Ishikawa (cell line): ENCODE results near the gene ARID1B.

Experiments used
- CEBPB ChIP-seq: IDR thresholded peaks from 2 replicates; pipeline ENCODE4 v1.6.1; 2012
- CREB1 ChIP-seq: IDR thresholded peaks from 2 replicates; pipeline ENCODE4 v1.6.1; 2012; ENCODE audit warnings: low read depth
- EGR1 ChIP-seq: IDR thresholded peaks from 2 replicates; pipeline ENCODE4 v1.6.1; 2012
- EP300 ChIP-seq: IDR thresholded peaks from 2 replicates; pipeline ENCODE4 v1.6.1; 2012; ENCODE audit warnings: borderline replicate concordance
- FOXM1 ChIP-seq: IDR thresholded peaks from 2 replicates; pipeline ENCODE4 v1.6.1; 2012; ENCODE audit warnings: low read depth, borderline replicate concordance
- MAX ChIP-seq: IDR thresholded peaks from 2 replicates; pipeline ENCODE4 v1.6.1; 2012
- NFIC ChIP-seq: IDR thresholded peaks from 2 replicates; pipeline ENCODE4 v1.6.1; 2012
- RAD21 ChIP-seq: IDR thresholded peaks from 2 replicates; pipeline ENCODE4 v1.6.1; 2012; ENCODE audit warnings: low read depth
- REST ChIP-seq: IDR thresholded peaks from 2 replicates; pipeline ENCODE4 v1.6.1; 2012; ENCODE audit warnings: low read depth, mild to moderate bottlenecking
- TAF1 ChIP-seq: IDR thresholded peaks from 2 replicates; pipeline ENCODE4 v1.6.1; 2012; ENCODE audit warnings: low read depth, mild to moderate bottlenecking
- TCF12 ChIP-seq: IDR thresholded peaks from 2 replicates; pipeline ENCODE4 v1.6.1; 2012; ENCODE audit warnings: low read depth
- TEAD4 ChIP-seq: IDR thresholded peaks from 2 replicates; pipeline ENCODE4 v1.6.1; 2012
- USF1 ChIP-seq: IDR thresholded peaks from 2 replicates; pipeline ENCODE4 v1.6.1; 2012
- YY1 ChIP-seq: IDR thresholded peaks from 2 replicates; pipeline ENCODE4 v1.6.1; 2012; ENCODE audit warnings: low read depth
- ZBTB7A ChIP-seq: IDR thresholded peaks from 2 replicates; pipeline ENCODE4 v1.6.1; 2012; ENCODE audit warnings: low read depth

The ARID1B gene

GRCh38 chr6:156944412-156944811 lies 167.2 kb downstream of the ARID1B start:
- TF ChIP-seq RAD21 (no peak), TAF1 (no peak), TEAD4 (no peak), CREB1 (no peak), YY1 (no peak), REST (no peak), EGR1 (no peak), MAX (no peak), EP300 (no peak), FOXM1 (no peak), CEBPB (no peak), NFIC (no peak), TCF12 (no peak), USF1 (no peak), ZBTB7A (no peak)

- TF ChIP-seq EP300 = no peak
- TF ChIP-seq RAD21 = no peak
- TF ChIP-seq EGR1 = no peak
- no peak for TF ChIP-seq FOXM1
- no peak for TF ChIP-seq MAX
- TF ChIP-seq TEAD4 = no peak
- no peak for TF ChIP-seq USF1
- TF ChIP-seq REST = no peak
- TF ChIP-seq TAF1 = no peak
- TF ChIP-seq CREB1 = no peak
- no peak for TF ChIP-seq NFIC
- no peak for TF ChIP-seq ZBTB7A
- TF ChIP-seq YY1 = no peak
- no peak for TF ChIP-seq CEBPB
- TF ChIP-seq TCF12 = no peak
Observed at GRCh38 chr6:156946370-156946936, 169.3 kb downstream of the ARID1B start.

- TF ChIP-seq REST (no peak), RAD21 (no peak), TCF12 (no peak)
Observed at GRCh38 chr6:156948277-156948676, 171.1 kb downstream of the ARID1B start.

GRCh38 chr6:156948807-156949206 lies 171.6 kb downstream of the ARID1B start:
- no peak for TF ChIP-seq CREB1
- TF ChIP-seq TEAD4 = no peak
- no peak for TF ChIP-seq MAX
- TF ChIP-seq CEBPB = no peak
- no peak for TF ChIP-seq EGR1
- TF ChIP-seq RAD21 = no peak
- no peak for TF ChIP-seq FOXM1
- TF ChIP-seq ZBTB7A = no peak
- no peak for TF ChIP-seq EP300
- TF ChIP-seq YY1 = no peak
- no peak for TF ChIP-seq NFIC
- no peak for TF ChIP-seq TAF1
- no peak for TF ChIP-seq TCF12
- no peak for TF ChIP-seq REST
